Measurements from ENCODE around the gene HLTF. TPM values are rescaled to one million over a fixed set of nuclear protein-coding genes. Genes with fewer than 3 reads are reported as not detected.
"Not testable (repeated sequence)": the region's sequence is repeated elsewhere in the genome, so short reads cannot be mapped to it uniquely, and the experiment has no call there.

The HLTF gene, protein sequence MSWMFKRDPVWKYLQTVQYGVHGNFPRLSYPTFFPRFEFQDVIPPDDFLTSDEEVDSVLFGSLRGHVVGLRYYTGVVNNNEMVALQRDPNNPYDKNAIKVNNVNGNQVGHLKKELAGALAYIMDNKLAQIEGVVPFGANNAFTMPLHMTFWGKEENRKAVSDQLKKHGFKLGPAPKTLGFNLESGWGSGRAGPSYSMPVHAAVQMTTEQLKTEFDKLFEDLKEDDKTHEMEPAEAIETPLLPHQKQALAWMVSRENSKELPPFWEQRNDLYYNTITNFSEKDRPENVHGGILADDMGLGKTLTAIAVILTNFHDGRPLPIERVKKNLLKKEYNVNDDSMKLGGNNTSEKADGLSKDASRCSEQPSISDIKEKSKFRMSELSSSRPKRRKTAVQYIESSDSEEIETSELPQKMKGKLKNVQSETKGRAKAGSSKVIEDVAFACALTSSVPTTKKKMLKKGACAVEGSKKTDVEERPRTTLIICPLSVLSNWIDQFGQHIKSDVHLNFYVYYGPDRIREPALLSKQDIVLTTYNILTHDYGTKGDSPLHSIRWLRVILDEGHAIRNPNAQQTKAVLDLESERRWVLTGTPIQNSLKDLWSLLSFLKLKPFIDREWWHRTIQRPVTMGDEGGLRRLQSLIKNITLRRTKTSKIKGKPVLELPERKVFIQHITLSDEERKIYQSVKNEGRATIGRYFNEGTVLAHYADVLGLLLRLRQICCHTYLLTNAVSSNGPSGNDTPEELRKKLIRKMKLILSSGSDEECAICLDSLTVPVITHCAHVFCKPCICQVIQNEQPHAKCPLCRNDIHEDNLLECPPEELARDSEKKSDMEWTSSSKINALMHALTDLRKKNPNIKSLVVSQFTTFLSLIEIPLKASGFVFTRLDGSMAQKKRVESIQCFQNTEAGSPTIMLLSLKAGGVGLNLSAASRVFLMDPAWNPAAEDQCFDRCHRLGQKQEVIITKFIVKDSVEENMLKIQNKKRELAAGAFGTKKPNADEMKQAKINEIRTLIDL
- 8.3 TPM for total RNA-seq

- peak; percentile 95 for DNase-seq (ENCODE audit: low spot score)
These were observed at the start of gene HLTF for GRCh38 chr3:149086232-149086988. Gene HLTF (minus strand): TSS chr3:149086533. CDS start chr3:149086336, 197 bp downstream.

GRCh38 chr3:149134575-149134974 is 48.2 kb upstream of the HLTF start:
- ATAC-seq: peak; percentile 56
- DNase-seq (ENCODE audit: low spot score): no peak

More at GRCh38 chr3:149086232-149086988, at the start of gene HLTF:
- peak; percentile 99 for ATAC-seq

DNA sequence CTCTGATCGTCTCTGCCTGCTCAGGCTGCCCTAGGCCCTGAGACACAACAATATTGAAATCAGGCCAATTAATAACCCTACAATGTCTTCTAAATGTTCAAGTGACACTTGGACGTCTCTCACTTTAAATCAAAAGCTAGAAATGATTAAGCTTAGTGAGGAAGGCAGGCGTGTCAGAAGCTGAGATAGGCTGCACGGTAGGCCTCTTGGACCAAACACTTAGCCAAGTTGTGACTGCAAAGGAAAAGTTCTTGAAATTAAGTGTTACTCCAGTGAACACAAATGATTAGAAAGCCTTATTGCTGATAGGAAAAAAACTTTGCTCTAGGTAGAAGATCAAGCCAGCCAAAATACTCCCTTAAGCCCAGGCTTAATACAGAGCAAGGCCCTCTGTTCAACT is 45.3 kb upstream of the HLTF start:
- DNase-seq (ENCODE audit: low spot score): no peak
- no peak for ATAC-seq

DNA sequence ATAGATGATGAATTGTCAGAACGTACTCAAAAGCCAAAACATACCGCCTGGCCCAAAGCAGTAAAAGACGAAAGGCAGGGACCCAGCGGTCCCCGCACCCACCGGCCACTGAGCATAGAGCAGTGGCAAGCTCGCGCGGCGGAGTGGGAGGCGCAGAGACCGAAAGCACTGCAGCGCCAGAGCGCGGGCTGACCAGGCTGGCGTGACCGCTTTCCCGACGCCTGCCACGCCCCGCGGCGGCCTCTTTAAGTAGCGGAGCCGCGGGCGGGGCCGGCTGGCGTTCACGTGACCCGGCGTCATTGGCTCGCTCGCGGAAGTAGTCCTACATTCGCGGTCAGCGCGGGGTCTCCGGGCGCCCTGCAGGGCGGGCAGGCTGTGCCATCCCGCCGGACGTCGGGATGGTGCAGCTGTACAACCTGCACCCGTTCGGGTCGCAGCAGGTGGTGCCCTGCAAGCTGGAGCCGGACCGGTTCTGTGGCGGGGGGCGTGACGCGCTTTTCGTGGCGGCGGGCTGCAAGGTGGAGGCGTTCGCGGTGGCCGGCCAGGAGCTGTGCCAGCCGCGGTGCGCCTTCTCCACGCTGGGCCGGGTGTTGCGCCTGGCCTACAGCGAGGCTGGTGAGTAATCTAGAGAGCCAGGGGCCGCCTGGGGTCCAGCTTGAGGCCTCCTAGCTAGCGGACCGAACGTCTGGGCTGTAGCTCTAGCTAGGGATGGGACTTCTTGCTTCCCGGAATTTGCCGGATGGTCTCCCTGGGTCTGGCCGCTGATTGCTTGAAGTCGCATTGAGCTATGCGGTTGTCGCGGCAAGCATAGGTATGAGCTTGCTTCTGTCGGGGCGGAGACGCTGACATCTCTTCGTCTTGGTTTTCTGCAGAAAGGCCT is 43.2 kb upstream of the HLTF start, which contains the start of gene HPS3:
Gene HPS3 (plus strand): TSS at position 313 of the 880 bp plus-strand sequence. CDS start 86 bp downstream, at position 399.
- DNase-seq (ENCODE audit: low spot score) (peak; percentile 93), ATAC-seq (peak; percentile 98)

GRCh38 chr3:149128821-149129220 is 42.5 kb upstream of the HLTF start:
- ATAC-seq: no peak
- no peak for DNase-seq (ENCODE audit: low spot score)

GRCh38 chr3:149122721-149123578 is 36.6 kb upstream of the HLTF start:
- ATAC-seq: no peak
- DNase-seq (ENCODE audit: low spot score): no peak

DNA sequence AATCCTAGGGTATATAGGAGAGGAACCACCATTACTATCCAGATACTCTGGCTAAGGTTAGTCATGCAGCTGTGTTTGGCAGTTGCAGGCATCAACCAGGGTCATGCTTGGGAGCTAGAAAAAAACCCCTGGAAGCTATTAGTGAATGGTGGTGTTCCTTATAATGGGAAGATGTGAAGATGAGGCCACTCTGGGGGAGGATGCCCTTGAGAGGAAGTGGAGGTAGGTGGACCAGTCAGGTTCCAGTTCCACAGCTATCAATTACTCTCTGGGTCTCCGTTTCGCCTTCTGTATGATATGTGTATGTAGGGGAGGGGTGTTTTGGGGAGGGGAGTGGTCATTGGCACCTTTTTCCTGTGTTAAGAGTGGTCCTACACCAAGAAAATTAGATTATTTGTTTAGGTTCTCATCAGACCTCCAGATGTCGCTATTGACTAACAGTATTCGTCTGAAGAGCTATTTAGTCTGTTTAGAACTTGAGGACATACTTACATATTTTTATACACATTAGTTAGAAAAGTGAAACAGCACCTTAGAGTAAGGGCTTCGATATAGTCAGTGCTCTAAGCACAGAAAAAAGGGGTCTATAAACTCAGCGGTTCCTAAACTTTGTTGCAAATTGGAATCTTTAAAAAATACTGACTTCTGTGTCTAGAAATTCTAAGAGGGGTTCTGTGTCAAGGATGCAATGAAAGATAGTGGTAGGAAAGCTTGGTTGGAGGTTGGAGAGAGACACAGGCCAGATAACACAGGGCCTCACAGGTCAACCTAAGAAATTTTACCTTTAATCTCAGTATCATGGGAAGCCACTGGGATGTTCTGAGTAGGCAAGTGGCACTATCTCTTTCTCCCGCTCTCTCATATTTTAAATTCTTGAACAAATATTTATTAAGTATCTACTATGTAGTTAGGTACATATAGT is 34.0 kb upstream of the HLTF start:
- DNase-seq (ENCODE audit: low spot score): no peak

DNA sequence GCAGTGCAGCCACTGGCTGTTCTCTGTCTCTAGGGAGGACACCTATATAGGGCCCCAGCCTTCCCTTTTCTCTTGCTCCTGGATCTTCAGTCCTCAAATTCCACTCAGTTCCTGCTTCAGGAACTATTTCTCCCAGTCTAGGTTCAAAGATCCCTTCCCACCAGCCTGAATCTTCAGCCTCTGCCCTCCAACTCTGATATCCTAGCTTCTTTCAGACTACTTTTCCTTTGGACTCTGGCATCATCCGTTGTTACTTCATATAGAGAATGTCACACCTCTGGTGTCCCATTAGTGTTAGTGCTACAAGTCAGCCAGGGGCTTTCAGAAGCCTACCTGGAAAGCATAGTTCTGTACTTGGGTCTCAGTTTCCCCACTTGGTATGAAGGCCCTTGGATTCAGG is 33.1 kb upstream of the HLTF start:
- ATAC-seq (no peak), DNase-seq (ENCODE audit: low spot score) (no peak)

More for the DNA sequence above, 34.0 kb upstream of the HLTF start:
- ATAC-seq: peak; percentile 92

DNA sequence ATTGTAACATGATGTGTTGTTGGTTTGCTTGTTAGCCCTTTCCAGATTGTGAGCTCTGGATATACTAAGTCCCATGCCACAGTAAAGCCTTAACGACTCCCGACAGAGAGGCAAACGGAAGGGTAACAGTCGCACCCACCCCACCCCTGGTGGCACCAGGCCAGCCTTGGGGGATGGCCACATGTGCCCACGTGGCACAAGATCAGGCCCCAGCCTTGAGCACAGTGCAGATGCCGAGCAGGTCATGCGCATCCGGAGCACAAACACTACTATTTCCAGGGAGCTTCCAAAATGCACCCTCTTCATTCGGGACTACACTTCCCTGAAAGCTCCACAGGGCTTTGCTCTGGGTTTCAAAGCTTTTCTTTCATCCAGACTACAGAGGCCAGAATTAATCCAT is 32.4 kb upstream of the HLTF start:
- DNase-seq (ENCODE audit: low spot score) (no peak), ATAC-seq (no peak)

- ATAC-seq: no peak
- no peak for DNase-seq (ENCODE audit: low spot score)
These were observed 28.8 kb upstream of the HLTF start for GRCh38 chr3:149115114-149115513.

DNA sequence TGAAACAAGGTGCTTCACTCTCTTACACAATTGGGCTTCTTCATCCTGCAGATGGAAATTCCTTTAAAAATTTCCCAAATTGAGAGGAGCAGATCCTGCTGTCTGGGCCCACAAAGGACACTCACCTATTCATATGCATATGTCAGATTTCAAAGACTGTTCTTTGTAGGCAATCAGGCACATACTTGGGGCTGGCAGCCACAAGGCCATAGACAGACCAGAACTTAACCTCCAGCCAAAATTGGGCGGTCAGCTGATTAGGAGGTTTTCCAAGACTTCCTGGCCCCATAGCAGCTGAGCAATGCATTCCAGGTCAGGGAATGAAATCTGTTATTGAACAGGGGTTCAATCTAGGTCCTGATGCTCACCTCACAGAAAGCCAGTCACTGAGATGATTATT is 28.1 kb upstream of the HLTF start:
- no peak for DNase-seq (ENCODE audit: low spot score)
- peak; percentile 78 for ATAC-seq

DNA sequence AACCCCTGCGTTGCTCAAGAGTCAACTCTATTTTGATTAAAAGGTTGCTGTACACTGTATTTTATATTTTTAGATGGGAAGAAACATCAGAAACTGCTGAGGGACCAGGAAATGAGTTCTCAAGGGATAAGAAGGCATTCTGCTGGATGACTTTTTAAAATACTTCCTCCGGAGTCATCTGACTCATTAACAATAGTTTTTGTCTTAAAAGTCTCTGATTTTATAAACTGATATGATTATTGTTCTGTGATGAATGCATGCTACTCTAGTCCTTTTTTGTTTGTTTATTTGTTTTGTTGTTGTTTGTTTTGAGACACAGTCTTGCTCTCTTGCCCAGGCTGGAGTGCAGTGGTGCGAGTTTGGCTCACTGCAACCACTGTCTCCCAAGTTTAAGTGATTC is 18.2 kb upstream of the HLTF start:
- DNase-seq (ENCODE audit: low spot score): no peak
- ATAC-seq: no peak

GRCh38 chr3:149101641-149102040 is 15.3 kb upstream of the HLTF start:
- DNase-seq (ENCODE audit: low spot score) (no peak), ATAC-seq (no peak)

- DNase-seq (ENCODE audit: low spot score): no peak
- ATAC-seq: no peak
These were observed 14.8 kb upstream of the HLTF start for GRCh38 chr3:149101154-149101553.

GRCh38 chr3:149097987-149098386 is 11.7 kb upstream of the HLTF start:
- not testable (repeated sequence) for DNase-seq (ENCODE audit: low spot score); ATAC-seq

DNA sequence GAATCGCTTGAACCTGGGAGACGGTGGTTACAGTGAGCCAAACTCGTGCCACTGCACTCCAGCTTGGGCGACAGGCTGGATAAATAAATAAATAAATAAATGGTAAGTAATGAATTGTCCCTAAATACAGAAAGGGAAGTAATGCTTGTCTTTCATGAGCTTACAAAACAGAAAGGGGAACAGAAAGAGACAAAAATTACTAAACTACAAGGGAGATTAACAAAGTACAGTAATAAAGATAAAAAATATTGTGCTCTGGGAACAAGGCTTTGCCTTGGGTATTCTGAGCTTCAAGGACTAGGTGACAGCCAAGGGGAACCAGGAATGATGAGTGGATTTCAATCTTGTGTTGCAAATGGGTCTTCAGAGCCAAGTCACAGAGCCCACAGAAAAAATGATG is 9.2 kb upstream of the HLTF start:
- DNase-seq (ENCODE audit: low spot score) (no peak), ATAC-seq (no peak)

GRCh38 chr3:149091983-149092382 is 5.7 kb upstream of the HLTF start:
- no peak for DNase-seq (ENCODE audit: low spot score)
- ATAC-seq: no peak

- ATAC-seq (no peak), DNase-seq (ENCODE audit: low spot score) (no peak)
These were observed 4.6 kb upstream of the HLTF start for GRCh38 chr3:149090907-149091306.

Measured in left lobe of liver (tissue), 2 donors.